B cell (primary cell): ENCODE results near the gene SYT4. TPM values are rescaled to one million over a fixed set of nuclear protein-coding genes. Genes with fewer than 3 reads are reported as not detected.

ENCODE experiments used
- ATAC-seq: fragments of 200-7000 bp; cut with Tn5 transposase; one replicate; pipeline ENCODE4 v1.10.0; 2021; ENCODE audit warnings: low read depth, mild to moderate bottlenecking, moderate number of reproducible peaks, moderate library complexity
- CTCF ChIA-PET: fragments of 350-600 bp; sonication (Branson Sonifier 250); formaldehyde crosslinking; loops from one replicate; lab custom pipeline; 2021; ENCODE audit warnings: antibody characterized with exemption, inconsistent platforms; lab: Charles Lee
- POLR2A ChIA-PET: fragments of 350-600 bp; sonication (Branson Sonifier 250); formaldehyde crosslinking; loops from one replicate; lab custom pipeline; 2021; ENCODE audit warnings: antibody characterized with exemption; lab: Charles Lee
- DNase-seq: peaks from one replicate; pipeline ENCODE4 v3.0.0; 2013
- H2AFZ ChIP-seq: 2 replicates; pipeline ENCODE4 v1.6.1; 2012; ENCODE audit warnings: mild to moderate bottlenecking, low read depth, low read length; ENCODE audit not compliant: insufficient read depth, poor library complexity, severe bottlenecking
- H3K27ac ChIP-seq, 2 donors: 1 replicate in 1 of 2; 2 replicates in 1 of 2; pipeline ENCODE4 v1.5.1; 2012 to 2013; ENCODE audit warnings: low read length in 2 of 2, mild to moderate bottlenecking in 2 of 2, moderate library complexity in 1 of 2
- H3K27me3 ChIP-seq, 4 experiments: fragments of 200-600 bp in 1 of 4; sonication (generic) in 1 of 4; replicated peaks in 1 of 4; 1 replicate in 2 of 4; 2 replicates in 2 of 4; pipeline versions ENCODE4 v1.6.1 to v1.7.0; 2013 to 2016; ENCODE audit warnings: low read length in 3 of 4, mild to moderate bottlenecking in 2 of 4, mixed read lengths in 1 of 4, moderate library complexity in 1 of 4; ENCODE audit not compliant: insufficient read depth in 4 of 4, control insufficient read depth in 3 of 4; ENCODE audit errors: control extremely low read depth in 1 of 4
- H3K36me3 ChIP-seq, 2 experiments: replicated peaks in 1 of 2; 1 replicate in 1 of 2; 2 replicates in 1 of 2; pipeline versions ENCODE4 v1.6.1 to v1.7.1; 2013; ENCODE audit warnings: low read length in 1 of 2; ENCODE audit not compliant: insufficient read depth in 2 of 2, control insufficient read depth in 1 of 2; ENCODE audit errors: control extremely low read depth in 1 of 2, extremely low read depth in 1 of 2
- H3K4me1 ChIP-seq, 2 donors: fragments of 200-600 bp in 1 of 2; sonication (generic) in 1 of 2; 1 replicate in 1 of 2; 2 replicates in 1 of 2; pipeline versions ENCODE4 v1.5.1 to v1.6.1; 2013 to 2017; ENCODE audit warnings: low read length in 2 of 2; ENCODE audit not compliant: control insufficient read depth in 2 of 2, insufficient read depth in 2 of 2
- H3K4me2 ChIP-seq: replicated peaks from 2 replicates; pipeline ENCODE3; 2012; ENCODE audit warnings: mild to moderate bottlenecking, low read depth, low read length; ENCODE audit not compliant: poor library complexity, severe bottlenecking
- H3K4me3 ChIP-seq, 5 experiments: fragments of 200-600 bp in 1 of 5; sonication (generic) in 1 of 5; 1 replicate in 3 of 5; 2 replicates in 2 of 5; pipeline versions ENCODE4 v1.5.1 to v1.7.0; 2011 to 2016; ENCODE audit warnings: low read length in 4 of 5, mild to moderate bottlenecking in 4 of 5, low read depth in 2 of 5, control low read depth in 1 of 5, moderate library complexity in 1 of 5; ENCODE audit not compliant: insufficient read depth in 1 of 5; ENCODE audit errors: control extremely low read depth in 1 of 5, extremely low read depth in 1 of 5
- H3K79me2 ChIP-seq: fragments of 200-600 bp; sonication (generic); one replicate; pipeline ENCODE4 v1.6.0; 2016; ENCODE audit warnings: low read length; ENCODE audit not compliant: control insufficient read depth, insufficient read depth
- H3K9ac ChIP-seq: fragments of 200-600 bp; sonication (generic); 2 replicates; pipeline ENCODE4 v1.6.1; 2017; ENCODE audit warnings: mild to moderate bottlenecking, low read length, moderate library complexity
- H3K9me3 ChIP-seq, 3 donors: one replicate each; pipeline versions ENCODE4 v1.6.1 to v1.7.1; 2013; ENCODE audit warnings: low read length in 2 of 3; ENCODE audit not compliant: control insufficient read depth in 2 of 3, insufficient read depth in 1 of 3; ENCODE audit errors: control extremely low read depth in 1 of 3
- H4K20me1 ChIP-seq: 2 replicates; pipeline ENCODE4 v1.6.0; 2012; ENCODE audit warnings: mild to moderate bottlenecking, low read length; ENCODE audit not compliant: insufficient read depth, control insufficient read depth, poor library complexity, severe bottlenecking
- H3K27ac Mint-ChIP-seq: one replicate; pipeline ENCODE4 v1.8.0; 2021; ENCODE audit warnings: mixed read lengths
- H3K27me3 Mint-ChIP-seq: one replicate; pipeline ENCODE4 v1.8.0; 2021; ENCODE audit warnings: mixed read lengths
- H3K4me1 Mint-ChIP-seq: one replicate; pipeline ENCODE4 v1.8.0; 2021; ENCODE audit warnings: mixed read lengths
- H3K4me3 Mint-ChIP-seq: one replicate; pipeline ENCODE4 v1.8.0; 2021; ENCODE audit warnings: mixed read lengths
- H3K9me3 Mint-ChIP-seq: one replicate; pipeline ENCODE4 v1.8.0; 2022; ENCODE audit warnings: mixed read lengths; ENCODE audit not compliant: insufficient read depth
- EZH2 ChIP-seq: IDR thresholded peaks from 2 replicates; pipeline ENCODE4 v1.6.1; 2012; ENCODE audit warnings: borderline replicate concordance, low read depth, mild to moderate bottlenecking, moderate library complexity, low read length; ENCODE audit not compliant: insufficient read depth, poor library complexity, severe bottlenecking
- WGBS: methylation state at CpG from one replicate; pipeline ENCODE4 v1.1.5; 2013; ENCODE audit warnings: missing lambda C conversion rate; ENCODE audit not compliant: insufficient coverage; 5-methylcytosine and 5-hydroxymethylcytosine counted together
- intact Hi-C: fragments of 100-400 bp; cut with micrococcal nuclease; formaldehyde crosslinking; loops from one replicate; pipeline ENCODE4 v1.10.0; 2022
- polyA plus RNA-seq: library from polyadenylated mRNA; depleted of rRNA; stranded (reverse); fragments of >200 nt; gene quantifications from 2 replicates; pipeline ENCODE4 v1.2.3, GENCODE V29; 2012
- total RNA-seq, 2 donors: library from RNA; stranded (reverse); fragments of 120-200 nt in 1 of 2; gene quantifications; 1 replicate in 1 of 2; 2 replicates in 1 of 2; pipeline versions ENCODE4 v1.2.3 to v1.2.4, GENCODE V29; 2013 to 2022
- TF ChIP-seq, protein P1 (sequence below): fragments of 200-600 bp; IDR thresholded peaks from one replicate; pipeline ENCODE4 v1.8.0; 2022; ENCODE audit warnings: antibody characterized with exemption, mild to moderate bottlenecking

Gene SYT4
- total and polyA plus RNA-seq, 2 donors (not counting 1 experiment from before 2014, with no cell fraction given) = not detected

- ChIA-PET CTCF (no interaction called here), POLR2A (no interaction called here)
- Histone ChIP-seq H3K9me3 (no peaks in the 10 kb centered on the region), H3K4me3 (no peak overlapping the region), H3K27ac (no peak overlapping the region), H3K9ac (no peak overlapping the region), H3K27me3 (no peaks in the 10 kb centered on the region), H3K4me1 (no peaks in the 10 kb centered on the region), H2AFZ (no peak overlapping the region), H3K79me2 (no peaks in the 10 kb centered on the region), H3K36me3 (no peaks in the 10 kb centered on the region), H4K20me1 (no peaks in the 10 kb centered on the region), H3K4me2 (no peak overlapping the region)
- Mint-ChIP-seq H3K27me3 (no peaks in the 10 kb centered on the region), H3K27ac (no peak overlapping the region), H3K9me3 (no peaks in the 10 kb centered on the region), H3K4me1 (no peaks in the 10 kb centered on the region), H3K4me3 (no peak overlapping the region)
- no peak for TF ChIP-seq EZH2
- TF ChIP-seq, protein P1, sequence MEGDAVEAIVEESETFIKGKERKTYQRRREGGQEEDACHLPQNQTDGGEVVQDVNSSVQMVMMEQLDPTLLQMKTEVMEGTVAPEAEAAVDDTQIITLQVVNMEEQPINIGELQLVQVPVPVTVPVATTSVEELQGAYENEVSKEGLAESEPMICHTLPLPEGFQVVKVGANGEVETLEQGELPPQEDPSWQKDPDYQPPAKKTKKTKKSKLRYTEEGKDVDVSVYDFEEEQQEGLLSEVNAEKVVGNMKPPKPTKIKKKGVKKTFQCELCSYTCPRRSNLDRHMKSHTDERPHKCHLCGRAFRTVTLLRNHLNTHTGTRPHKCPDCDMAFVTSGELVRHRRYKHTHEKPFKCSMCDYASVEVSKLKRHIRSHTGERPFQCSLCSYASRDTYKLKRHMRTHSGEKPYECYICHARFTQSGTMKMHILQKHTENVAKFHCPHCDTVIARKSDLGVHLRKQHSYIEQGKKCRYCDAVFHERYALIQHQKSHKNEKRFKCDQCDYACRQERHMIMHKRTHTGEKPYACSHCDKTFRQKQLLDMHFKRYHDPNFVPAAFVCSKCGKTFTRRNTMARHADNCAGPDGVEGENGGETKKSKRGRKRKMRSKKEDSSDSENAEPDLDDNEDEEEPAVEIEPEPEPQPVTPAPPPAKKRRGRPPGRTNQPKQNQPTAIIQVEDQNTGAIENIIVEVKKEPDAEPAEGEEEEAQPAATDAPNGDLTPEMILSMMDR = no peak
- intact Hi-C loops = no loop called here
- DNase-seq = no peak
- no CpG with 5 or more reads among the region's 3 CpGs for WGBS
- ATAC-seq = no peak
These were observed 37.7 kb upstream of the SYT4 start for GRCh38 chr18:43314941-43315340.

DNA sequence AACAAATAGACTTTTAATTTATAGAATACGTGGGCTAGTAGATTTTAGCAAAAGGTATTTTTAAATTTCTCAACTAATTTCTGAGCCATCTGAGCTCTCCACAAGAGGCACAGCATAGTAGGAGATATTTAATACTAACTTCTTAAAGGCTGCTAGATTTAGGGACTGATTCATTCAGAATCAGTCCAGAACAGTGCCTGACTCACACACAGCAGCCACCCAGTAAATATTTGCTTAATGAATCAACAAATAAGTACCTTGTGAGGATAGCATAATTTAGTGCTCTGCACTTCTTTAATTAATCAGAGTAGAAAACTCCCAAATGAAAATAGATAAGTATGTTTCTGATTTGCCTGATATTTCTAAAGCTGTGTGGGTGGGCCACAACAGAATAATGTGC, 35.6 kb upstream of the SYT4 start:
- H3K9ac ChIP-seq = no peak overlapping the region
- Mint-ChIP-seq H3K27ac (no peak overlapping the region), H3K4me3 (no peak overlapping the region), H3K27me3 (no peaks in the 10 kb centered on the region), H3K9me3 (no peaks in the 10 kb centered on the region), H3K4me1 (no peaks in the 10 kb centered on the region)
- H3K36me3 ChIP-seq = no peaks in the 10 kb centered on the region
- no peak overlapping the region for H3K27ac ChIP-seq
- ATAC-seq (no peak), DNase-seq (no peak)
- intact Hi-C loops = no loop called here
- H3K9me3 ChIP-seq = no peaks in the 10 kb centered on the region
- TF ChIP-seq, protein P1 = no peak
- no peak for TF ChIP-seq EZH2
- H3K4me1 ChIP-seq = no peaks in the 10 kb centered on the region
- no peak overlapping the region for H3K4me3 ChIP-seq
- H2AFZ ChIP-seq = no peak overlapping the region
- ChIA-PET POLR2A (no interaction called here), CTCF (interaction anchor here (0.8 kb wide), 1 partner anchor 42 kb away, joined by 3 read pairs; no protein-coding TSS in a partner anchor)
- H3K4me2 ChIP-seq = no peak overlapping the region
- no peaks in the 10 kb centered on the region for H3K27me3 ChIP-seq
- no CpG with 5 or more reads among the region's 1 CpG for WGBS
- H3K79me2 ChIP-seq = no peaks in the 10 kb centered on the region
- no peaks in the 10 kb centered on the region for H4K20me1 ChIP-seq
